ENCODE measurements around the gene SIX5. TPM values are rescaled to one million over a fixed set of nuclear protein-coding genes. Genes with fewer than 3 reads are reported as not detected.
A peak's percentile ranks its signal among the peaks of the same experiment; 100 is the strongest.

The SIX5 gene
- total RNA-seq, 2 experiments from 2014 or later = 2.3 to 2.4 TPM

DNA sequence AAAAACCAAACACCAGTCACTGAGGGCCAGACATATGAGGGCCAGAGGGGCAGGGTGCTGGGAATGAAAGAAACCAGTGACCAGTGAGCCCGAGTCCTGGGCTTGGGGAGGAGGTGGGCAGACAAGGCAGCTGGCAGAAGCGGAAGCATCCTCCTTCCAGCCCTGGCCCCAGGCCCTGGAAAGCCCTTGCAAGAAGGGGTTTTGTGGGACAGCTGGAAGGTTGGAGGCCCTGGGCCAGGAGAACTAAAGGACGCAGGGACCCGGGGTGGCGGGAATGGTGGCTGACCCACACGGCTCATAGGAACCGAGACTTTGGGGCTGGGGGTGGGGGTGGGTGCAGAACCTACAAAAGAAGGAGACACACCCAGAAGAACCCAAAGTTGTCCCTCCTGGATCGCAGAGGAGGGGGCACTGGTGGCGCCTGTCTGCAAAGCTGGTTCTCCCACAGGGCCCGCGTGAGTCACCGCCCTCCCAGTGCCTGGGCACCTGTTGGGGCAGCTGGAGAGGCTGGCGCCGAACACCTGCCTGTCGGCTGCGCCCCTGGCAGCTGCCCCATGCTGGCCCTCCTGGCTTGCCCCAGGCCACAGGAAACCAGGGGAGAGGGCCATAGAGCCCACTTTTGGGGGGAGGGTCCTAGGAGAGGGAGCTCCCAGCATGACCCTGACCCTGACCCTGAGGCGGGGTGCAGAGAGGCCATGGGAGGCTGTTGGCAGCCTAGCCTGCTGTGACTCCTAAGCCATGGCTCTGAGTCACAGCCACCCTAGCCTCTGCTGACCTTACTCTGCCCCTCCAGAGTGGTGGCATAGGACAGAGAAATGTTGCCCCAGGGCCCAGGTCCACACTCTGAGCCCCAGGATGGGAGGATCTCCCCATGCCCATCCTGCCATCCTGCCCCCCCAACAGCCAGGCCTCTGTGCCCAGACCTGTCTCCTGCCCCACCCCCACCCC lies 12.4 kb upstream of the SIX5 start:
- H3K36me3 Mint-ChIP-seq = peaks cover 17% of the 10 kb centered on the region
- no peaks in the 10 kb centered on the region for H3K9me3 Mint-ChIP-seq
- DNase-seq = no peak
- no peak overlapping the region for H3K27ac Mint-ChIP-seq
- H3K27me3 Mint-ChIP-seq = peaks cover 15% of the 10 kb centered on the region
- no peak overlapping the region for H3K4me3 Mint-ChIP-seq
- ChIA-PET CTCF (interaction anchor here (1.4 to 2.8 kb wide), 3 partner anchors 13 to 36 kb away, joined by 4 to 14 read pairs (median 8); partner anchors contain the start of gene SIX5), POLR2A (interaction anchor here (1.1 to 1.2 kb wide), 2 partner anchors 12 to 48 kb away, joined by 3 to 4 read pairs; partner anchors contain the start of gene SIX5)
- intact Hi-C loops (cut with micrococcal nuclease) = no loop called here
- H3K4me1 Mint-ChIP-seq (ENCODE audit: low read depth) = peaks cover 15% of the 10 kb centered on the region

DNA sequence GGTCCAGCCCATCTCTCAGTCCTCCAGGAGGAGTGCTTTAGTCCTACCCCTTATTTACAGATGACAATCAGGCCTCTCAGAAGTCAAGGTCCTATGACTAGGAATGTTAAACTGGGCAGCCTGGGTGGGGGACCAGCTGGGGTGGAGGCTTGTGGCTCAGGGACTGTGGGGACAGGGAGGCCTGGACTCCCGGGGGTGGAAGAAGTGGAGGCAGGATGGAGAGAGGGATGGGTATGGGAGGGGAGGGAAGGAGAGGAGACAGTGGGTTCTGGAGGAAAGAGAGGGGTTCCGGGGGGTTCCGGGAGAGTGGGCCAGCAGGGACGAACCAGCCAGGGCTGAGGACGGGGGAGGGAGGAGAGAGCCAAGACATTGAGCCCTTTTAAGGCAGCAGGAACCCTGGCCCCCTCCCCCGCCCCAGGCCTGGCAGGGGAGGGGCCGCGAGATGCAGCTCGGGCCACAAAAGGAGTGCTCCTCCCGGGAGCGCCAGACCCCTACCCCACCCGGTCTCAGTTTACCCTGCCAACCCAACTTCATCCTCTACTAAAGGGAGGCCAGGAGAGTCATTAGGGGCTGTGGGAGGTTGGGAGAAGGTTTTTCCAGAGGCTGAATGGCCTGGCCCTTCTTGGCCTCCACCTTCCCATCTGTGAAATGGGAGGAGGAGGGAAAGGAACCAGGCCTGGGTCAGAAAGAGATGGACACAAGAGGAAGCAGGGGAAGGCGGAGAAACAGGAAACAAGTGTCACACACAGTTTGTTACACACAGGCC lies 11.6 kb upstream of the SIX5 start:
- DNase-seq = no peak
- ChIA-PET CTCF (interaction anchor here (1.4 kb wide), 1 partner anchor 37 kb away, joined by 4 read pairs; no protein-coding TSS in a partner anchor), POLR2A (interaction anchor here (0.6 to 2.1 kb wide), 5 partner anchors 11 to 122 kb away, joined by 3 to 10 read pairs (median 4); partner anchors contain the start of genes MYPOP and SIX5)
- Mint-ChIP-seq H3K4me1 (ENCODE audit: low read depth) (peaks cover 15% of the 10 kb centered on the region), H3K9me3 (no peaks in the 10 kb centered on the region), H3K27ac (no peak overlapping the region), H3K4me3 (no peak overlapping the region), H3K36me3 (peaks cover 13% of the 10 kb centered on the region), H3K27me3 (peaks cover 15% of the 10 kb centered on the region)
- intact Hi-C loops (cut with micrococcal nuclease) = no loop called here

DNA sequence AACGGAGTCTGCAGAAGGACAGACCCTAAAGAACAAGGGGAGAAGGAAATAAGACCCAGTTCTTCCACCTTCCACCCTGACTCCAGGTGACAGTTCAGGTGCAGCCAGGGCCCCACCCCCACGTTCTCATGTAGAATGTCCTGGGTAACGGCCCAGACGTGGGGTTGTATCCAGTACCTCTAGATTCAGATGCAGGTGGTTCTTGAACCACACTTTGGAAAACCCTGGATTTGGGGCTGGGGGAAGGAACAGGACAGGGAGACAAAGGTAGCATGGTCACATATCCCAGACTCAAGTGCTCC lies 11.0 kb upstream of the SIX5 start:
- H3K9me3 Mint-ChIP-seq = no peaks in the 10 kb centered on the region
- peaks cover 15% of the 10 kb centered on the region for H3K4me1 Mint-ChIP-seq (ENCODE audit: low read depth)
- DNase-seq = no peak
- CTCF ChIA-PET = no interaction called here
- POLR2A ChIA-PET = interaction anchor here (0.6 to 2.1 kb wide), 3 partner anchors 11 to 122 kb away, joined by 3 to 10 read pairs (median 5); partner anchors contain the start of genes MYPOP and SIX5
- H3K4me3 Mint-ChIP-seq = no peak overlapping the region
- peaks cover 15% of the 10 kb centered on the region for H3K27me3 Mint-ChIP-seq
- H3K27ac Mint-ChIP-seq = no peak overlapping the region
- peaks cover 13% of the 10 kb centered on the region for H3K36me3 Mint-ChIP-seq
- intact Hi-C loops (cut with micrococcal nuclease) = no loop called here

DNA sequence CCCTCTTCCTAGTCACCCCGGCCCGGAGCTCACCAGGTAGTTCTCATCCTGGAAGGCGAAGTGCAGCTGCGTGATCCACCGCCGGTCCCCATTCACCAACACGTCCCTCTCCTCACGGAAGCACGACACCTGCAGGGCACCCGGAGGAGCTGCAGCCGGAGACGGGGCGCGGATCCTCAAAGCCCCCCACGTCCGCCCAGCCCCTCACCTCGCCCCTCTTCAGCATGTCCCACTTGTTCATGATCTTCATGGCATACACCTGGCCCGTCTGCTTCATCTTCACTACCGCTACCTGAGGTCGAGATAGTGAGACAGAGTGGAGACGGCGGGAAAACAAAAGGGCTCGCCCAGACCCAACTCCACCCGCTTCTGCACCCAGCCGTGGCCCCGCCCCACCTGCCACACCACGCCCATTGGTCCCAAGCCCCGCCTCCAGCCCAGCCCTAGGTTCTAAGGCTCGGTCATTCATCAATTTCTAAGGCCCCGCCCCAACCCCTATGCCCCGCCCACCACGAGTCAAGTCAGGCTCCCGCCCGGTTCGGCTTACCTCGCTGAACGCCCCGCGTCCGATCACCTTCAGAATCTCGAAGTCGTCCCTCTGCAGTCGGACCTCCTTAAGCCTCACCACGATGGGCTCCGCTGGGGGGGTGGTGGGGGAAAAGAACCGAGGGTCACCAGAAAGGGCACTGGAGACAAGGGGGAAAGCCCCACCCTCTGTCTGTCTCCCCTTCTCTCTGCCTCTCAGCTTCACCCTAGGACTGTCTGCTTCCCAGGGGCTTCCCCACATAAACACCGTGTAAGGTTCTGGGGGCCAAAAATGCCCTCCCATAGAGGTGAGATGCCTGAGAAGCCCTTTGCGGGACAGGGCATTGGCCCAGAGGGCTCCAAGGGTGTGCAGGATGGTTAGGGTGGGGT lies 10.4 kb upstream of the SIX5 start:
- H3K4me1 Mint-ChIP-seq (ENCODE audit: low read depth) = peaks cover 15% of the 10 kb centered on the region
- POLR2A ChIA-PET = interaction anchor here (0.5 to 2.1 kb wide), 3 partner anchors 10 to 123 kb away, joined by 3 to 10 read pairs (median 3); partner anchors contain the start of genes DMWD, MYPOP and SIX5
- no peak overlapping the region for H3K27ac Mint-ChIP-seq
- peak; percentile 96 for DNase-seq
- H3K9me3 Mint-ChIP-seq = no peaks in the 10 kb centered on the region
- peak overlapping the region; percentile 67 for H3K4me3 Mint-ChIP-seq
- H3K27me3 Mint-ChIP-seq = peaks cover 15% of the 10 kb centered on the region
- intact Hi-C loops (cut with micrococcal nuclease) = loop anchor here (1.0 kb wide), 2 partner anchors 9 to 14 kb away; no protein-coding TSS in a partner anchor
- peaks cover 13% of the 10 kb centered on the region for H3K36me3 Mint-ChIP-seq
- CTCF ChIA-PET = interaction anchor here (0.7 to 1.4 kb wide), 12 partner anchors 9 to 87 kb away, joined by 3 to 34 read pairs (median 4); partner anchors contain the start of genes QPCTL, SIX5 and SYMPK

DNA sequence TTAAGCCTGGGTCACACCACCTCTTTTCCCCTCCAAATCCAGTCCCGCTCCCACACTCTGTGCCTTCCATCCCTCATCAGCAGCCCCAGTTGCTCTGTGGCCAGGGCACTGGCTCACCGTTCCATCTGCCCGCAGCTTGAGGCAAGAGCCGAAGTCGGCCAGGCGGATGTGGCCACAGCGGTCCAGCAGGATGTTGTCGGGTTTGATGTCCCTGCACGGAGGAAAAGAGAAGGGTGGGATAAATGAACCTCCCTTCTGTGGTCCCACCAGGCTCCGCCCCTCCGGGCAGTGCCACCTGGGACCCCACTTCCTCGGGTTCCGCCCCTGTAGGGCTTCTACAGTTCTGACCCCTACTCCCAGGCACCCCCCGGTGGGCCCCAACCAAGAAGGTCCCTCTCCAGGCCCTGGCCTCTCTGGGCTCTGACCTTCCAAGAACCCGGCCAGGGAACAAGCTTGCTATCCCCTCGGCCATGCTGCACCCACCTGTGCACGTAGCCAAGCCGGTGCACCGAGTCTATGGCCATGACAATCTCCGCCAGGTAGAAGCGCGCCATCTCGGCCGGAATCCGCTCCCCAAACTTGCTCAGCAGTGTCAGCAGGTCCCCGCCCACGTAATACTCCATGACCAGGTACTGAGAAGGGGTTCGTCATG lies 9.1 kb upstream of the SIX5 start:
- intact Hi-C loops (cut with micrococcal nuclease) = no loop called here
- Mint-ChIP-seq H3K27me3 (peaks cover 15% of the 10 kb centered on the region), H3K4me1 (ENCODE audit: low read depth) (peaks cover 15% of the 10 kb centered on the region), H3K4me3 (no peak overlapping the region), H3K9me3 (no peaks in the 10 kb centered on the region), H3K36me3 (peaks cover 13% of the 10 kb centered on the region), H3K27ac (no peak overlapping the region)
- POLR2A ChIA-PET = interaction anchor here (2.1 kb wide), 1 partner anchor 9 kb away, joined by 10 read pairs; the partner anchor contains the start of gene SIX5
- no peak for DNase-seq
- CTCF ChIA-PET = interaction anchor here (1.0 kb wide), 1 partner anchor 61 kb away, joined by 4 read pairs; no protein-coding TSS in a partner anchor

DNA sequence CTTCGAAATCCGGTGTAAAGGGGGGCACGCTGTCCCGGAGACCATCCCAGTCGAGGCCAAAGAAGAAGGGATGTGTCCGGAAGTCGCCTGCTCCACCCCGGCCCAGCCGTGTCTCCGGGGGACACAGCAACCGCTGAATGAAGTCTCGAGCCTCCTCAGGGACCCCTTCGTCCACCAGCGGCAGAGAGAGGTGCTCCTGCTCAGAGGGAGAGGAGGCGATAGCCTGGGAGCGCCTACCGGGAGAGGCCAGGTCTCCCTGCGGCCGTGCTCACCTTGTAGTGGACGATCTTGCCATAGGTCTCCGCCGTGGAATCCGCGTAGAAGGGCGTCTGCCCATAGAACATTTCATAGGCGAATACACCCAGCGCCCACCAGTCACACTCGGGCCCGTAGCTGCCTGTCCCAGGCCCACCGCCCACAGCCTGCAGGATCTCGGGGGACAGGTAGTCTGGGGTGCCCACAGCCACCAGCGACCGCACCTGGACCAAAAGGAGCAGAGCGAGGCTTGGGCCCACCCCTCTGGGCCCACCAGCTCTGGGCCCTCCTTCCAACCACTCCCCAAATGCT lies 8.4 kb upstream of the SIX5 start:
- peaks cover 15% of the 10 kb centered on the region for H3K27me3 Mint-ChIP-seq
- H3K4me1 Mint-ChIP-seq (ENCODE audit: low read depth) = peaks cover 15% of the 10 kb centered on the region
- H3K36me3 Mint-ChIP-seq = peaks cover 13% of the 10 kb centered on the region
- DNase-seq = no peak
- CTCF ChIA-PET = interaction anchor here (1.0 kb wide), 1 partner anchor 60 kb away, joined by 4 read pairs; no protein-coding TSS in a partner anchor
- no peak overlapping the region for H3K27ac Mint-ChIP-seq
- H3K4me3 Mint-ChIP-seq = no peak overlapping the region
- H3K9me3 Mint-ChIP-seq = no peaks in the 10 kb centered on the region
- POLR2A ChIA-PET = no interaction called here
- intact Hi-C loops (cut with micrococcal nuclease) = no loop called here

DNA sequence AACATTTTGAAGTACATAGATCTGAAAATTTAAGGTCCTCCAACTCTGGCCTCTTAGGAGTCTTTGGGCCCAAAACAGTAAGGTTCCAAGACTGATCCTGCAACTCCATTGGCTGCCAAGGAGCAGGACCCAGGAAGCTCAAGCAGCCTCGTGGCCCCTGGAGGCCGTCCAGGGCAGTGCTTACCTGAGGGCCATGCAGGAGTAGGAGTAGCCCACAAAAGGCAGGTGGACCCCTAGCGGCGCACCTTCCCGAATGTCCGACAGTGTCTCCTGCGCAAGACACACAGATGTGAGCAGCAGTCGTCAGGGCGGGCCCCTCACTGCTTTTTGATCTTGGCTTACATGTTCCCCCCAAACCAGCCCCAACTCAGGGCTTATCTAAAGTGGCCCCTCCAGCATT lies 5.7 kb upstream of the SIX5 start:
- Mint-ChIP-seq H3K4me3 (no peak overlapping the region), H3K36me3 (peaks cover 16% of the 10 kb centered on the region), H3K27me3 (peaks cover 8% of the 10 kb centered on the region), H3K4me1 (ENCODE audit: low read depth) (peaks cover 15% of the 10 kb centered on the region), H3K27ac (no peak overlapping the region), H3K9me3 (no peaks in the 10 kb centered on the region)
- ChIA-PET POLR2A (no interaction called here), CTCF (interaction anchor here (3.0 kb wide), 1 partner anchor 25 kb away, joined by 22 read pairs; no protein-coding TSS in a partner anchor)
- intact Hi-C loops (cut with micrococcal nuclease) = no loop called here
- DNase-seq = no peak

DNA sequence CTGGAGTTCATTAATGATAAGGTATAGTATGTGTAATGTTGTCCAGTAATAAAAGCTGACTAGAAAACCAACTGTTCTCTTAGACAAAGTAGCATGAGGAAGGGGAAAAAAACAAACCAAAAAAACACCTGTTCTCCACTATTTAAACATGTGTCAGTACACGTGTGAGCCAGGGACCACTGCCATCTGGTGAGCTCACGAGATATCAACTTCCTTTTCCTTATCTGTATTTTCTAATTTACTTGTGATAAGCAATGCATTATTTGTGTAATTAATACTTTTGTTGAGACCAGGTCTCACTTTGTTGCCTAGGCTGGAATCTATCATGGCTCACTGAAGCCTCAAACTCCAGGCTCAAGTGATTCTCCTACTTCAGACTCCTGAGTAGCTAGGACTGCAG lies 4.3 kb upstream of the SIX5 start:
- DNase-seq = no peak
- H3K27me3 Mint-ChIP-seq = no peaks in the 10 kb centered on the region
- CTCF ChIA-PET = interaction anchor here (0.9 to 3.0 kb wide), 3 partner anchors 15 to 26 kb away, joined by 3 to 22 read pairs (median 3); no protein-coding TSS in a partner anchor
- H3K4me3 Mint-ChIP-seq = no peak overlapping the region
- POLR2A ChIA-PET = interaction anchor here (0.6 kb wide), 1 partner anchor 128 kb away, joined by 3 read pairs; no protein-coding TSS in a partner anchor
- no peaks in the 10 kb centered on the region for H3K9me3 Mint-ChIP-seq
- peaks cover 6% of the 10 kb centered on the region for H3K4me1 Mint-ChIP-seq (ENCODE audit: low read depth)
- intact Hi-C loops (cut with micrococcal nuclease) = no loop called here
- no peak overlapping the region for H3K27ac Mint-ChIP-seq
- H3K36me3 Mint-ChIP-seq = peaks cover 14% of the 10 kb centered on the region

DNA sequence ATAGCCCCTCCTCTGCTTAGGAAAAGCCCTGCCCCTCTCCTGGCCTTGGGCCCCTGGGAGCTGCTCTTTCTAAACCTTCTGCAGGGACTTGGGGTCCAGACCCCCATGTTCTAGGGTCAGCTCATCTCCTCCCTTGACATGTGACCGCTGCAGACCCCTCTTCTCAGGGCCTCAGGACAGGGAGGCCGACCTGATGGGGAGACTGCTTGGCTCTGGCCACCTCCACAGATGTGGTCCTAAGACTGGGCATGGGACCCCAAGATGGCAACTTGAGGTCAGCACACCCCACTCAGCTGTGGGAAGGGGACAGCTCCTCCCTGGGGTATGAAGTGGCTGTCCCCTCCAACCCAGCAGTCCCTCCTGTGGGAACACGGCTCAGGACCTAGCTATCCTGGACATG lies 3.9 kb upstream of the SIX5 start:
- H3K27ac Mint-ChIP-seq = no peak overlapping the region
- peaks cover 5% of the 10 kb centered on the region for H3K4me1 Mint-ChIP-seq (ENCODE audit: low read depth)
- intact Hi-C loops (cut with micrococcal nuclease) = no loop called here
- ChIA-PET CTCF (interaction anchor here (0.9 to 3.0 kb wide), 3 partner anchors 14 to 27 kb away, joined by 3 to 22 read pairs (median 3); no protein-coding TSS in a partner anchor), POLR2A (interaction anchor here (1.4 kb wide), 1 partner anchor 20 kb away, joined by 3 read pairs; the partner anchor contains the start of gene DMWD)
- H3K9me3 Mint-ChIP-seq = no peaks in the 10 kb centered on the region
- H3K27me3 Mint-ChIP-seq = no peaks in the 10 kb centered on the region
- peaks cover 13% of the 10 kb centered on the region for H3K36me3 Mint-ChIP-seq
- DNase-seq = no peak
- no peak overlapping the region for H3K4me3 Mint-ChIP-seq

DNA sequence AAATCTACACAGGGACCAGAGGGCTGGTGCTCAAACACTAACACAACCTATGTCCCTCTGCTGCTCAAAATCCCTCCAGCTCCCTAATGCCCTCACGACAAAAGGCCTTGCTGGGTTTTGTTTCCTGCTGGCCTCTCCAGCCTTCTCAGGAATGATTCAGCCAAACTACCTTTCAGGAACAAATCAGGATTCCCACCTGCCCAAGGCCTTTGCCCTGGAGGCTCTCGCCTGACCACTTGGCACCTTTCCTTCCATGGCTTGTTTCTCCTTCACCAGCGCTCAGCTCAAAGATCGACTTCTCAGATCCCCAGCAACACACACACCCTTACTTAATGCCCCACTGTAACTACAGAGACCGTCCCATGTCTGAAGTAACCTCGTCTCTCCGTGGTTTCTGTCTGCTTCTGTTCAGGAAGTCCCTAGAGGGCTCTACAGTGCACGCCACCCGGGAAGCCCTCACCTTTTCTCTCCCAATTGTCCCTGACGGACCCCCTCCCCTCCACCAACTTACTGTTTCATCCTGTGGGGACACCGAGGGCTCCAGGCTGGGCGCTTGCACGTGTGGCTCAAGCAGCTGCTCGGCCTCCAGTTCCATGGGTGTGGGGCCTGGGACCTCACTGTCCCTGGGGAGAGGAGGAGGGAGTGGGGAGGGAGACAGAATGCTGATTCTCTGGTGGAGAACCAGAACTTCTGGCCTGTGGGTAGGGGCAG lies 3.2 kb upstream of the SIX5 start:
- Mint-ChIP-seq H3K9me3 (no peaks in the 10 kb centered on the region), H3K36me3 (peaks cover 9% of the 10 kb centered on the region), H3K27ac (no peak overlapping the region), H3K4me3 (no peak overlapping the region), H3K27me3 (peaks cover 2% of the 10 kb centered on the region), H3K4me1 (ENCODE audit: low read depth) (peaks cover 9% of the 10 kb centered on the region)
- ChIA-PET POLR2A (interaction anchor here (1.4 kb wide), 1 partner anchor 20 kb away, joined by 3 read pairs; the partner anchor contains the start of gene DMWD), CTCF (interaction anchor here (3.0 to 6.5 kb wide), 2 partner anchors 27 to 28 kb away, joined by 22 to 121 read pairs; no protein-coding TSS in a partner anchor)
- intact Hi-C loops (cut with micrococcal nuclease) = no loop called here
- no peak for DNase-seq

Measured in activated CD4-positive, alpha-beta memory T cell treated with anti-CD3 and anti-CD28 coated beads for 36 hours (primary cell).